ENCODE data around the gene MDH2.
"Not testable (repeated sequence)": the region's sequence is repeated elsewhere in the genome, so short reads cannot be mapped to it uniquely, and the experiment has no call there.

Gene MDH2

GRCh38 chr7:76049295-76049694, 1.4 kb downstream of the MDH2 start:
- no peak for DNase-seq

- DNase-seq: no peak
Observed at GRCh38 chr7:76050545-76050944, 2.6 kb downstream of the MDH2 start.

- no peak for DNase-seq
Observed at GRCh38 chr7:76051840-76052239, 3.9 kb downstream of the MDH2 start.

GRCh38 chr7:76052681-76053080, 4.8 kb downstream of the MDH2 start:
- DNase-seq: not testable (repeated sequence)

GRCh38 chr7:76053461-76053860, 5.6 kb downstream of the MDH2 start:
- DNase-seq: no peak

DNA sequence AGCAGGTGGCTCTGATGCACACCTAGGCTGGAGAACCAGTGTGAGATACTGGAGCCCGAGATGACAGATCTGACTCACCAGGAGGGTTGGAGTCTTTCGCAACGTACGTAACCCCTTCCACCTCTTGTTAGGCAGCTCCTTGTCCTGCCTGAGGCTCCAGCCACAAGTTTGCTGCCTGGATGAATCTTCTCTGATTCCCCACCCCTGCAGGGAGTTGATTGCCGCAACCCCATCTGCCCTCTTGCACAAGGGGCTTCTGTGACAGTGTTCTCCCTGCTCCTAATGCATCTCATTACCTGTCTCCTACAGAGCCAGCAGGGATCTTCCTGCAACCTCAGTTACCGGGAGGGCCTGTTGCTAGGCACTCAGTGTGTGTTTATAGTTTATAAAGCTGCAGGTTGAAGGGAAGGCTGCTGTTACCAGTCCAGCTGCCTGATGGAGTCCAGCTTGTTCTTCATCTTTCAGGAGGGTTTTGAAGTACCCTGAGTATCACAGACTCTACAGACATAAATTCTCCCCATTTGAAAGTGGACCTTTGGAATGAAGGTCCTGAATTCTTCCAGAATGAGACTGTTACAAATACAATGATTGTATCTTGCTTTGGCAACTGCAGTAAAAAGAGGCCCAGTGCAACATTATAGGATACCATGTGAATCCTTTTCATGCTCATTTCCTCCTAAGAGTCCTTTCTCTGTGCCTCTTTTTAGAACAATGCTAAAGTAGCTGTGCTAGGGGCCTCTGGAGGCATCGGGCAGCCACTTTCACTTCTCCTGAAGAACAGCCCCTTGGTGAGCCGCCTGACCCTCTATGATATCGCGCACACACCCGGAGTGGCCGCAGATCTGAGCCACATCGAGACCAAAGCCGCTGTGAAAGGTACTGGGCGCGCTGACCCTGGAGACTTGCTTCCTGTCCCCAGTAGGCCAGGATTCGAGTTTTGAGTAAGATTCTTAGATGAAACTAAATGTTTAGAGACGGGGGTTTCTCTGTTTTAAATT, 6.5 kb downstream of the MDH2 start:
- DNase-seq: no peak

DNA sequence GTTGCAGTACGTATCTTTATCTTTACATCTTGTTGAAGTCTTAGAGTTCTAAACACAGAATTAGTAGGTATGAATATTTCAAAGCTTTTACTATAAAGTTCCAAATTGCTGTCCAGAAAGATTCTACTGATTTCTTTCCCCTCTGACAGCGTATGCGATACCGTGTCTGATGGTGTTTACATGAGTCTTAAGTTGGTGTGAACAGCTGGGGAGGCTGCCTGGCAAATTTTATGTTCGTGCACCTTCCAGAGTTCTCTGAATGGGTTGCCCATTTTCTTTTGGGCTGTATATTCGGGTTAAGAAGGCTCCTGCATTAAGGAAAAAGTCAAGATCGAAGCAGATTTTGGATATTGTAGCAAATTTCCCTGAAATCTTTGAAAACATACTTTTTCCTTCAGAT, 8.3 kb downstream of the MDH2 start:
- no peak for DNase-seq

DNA sequence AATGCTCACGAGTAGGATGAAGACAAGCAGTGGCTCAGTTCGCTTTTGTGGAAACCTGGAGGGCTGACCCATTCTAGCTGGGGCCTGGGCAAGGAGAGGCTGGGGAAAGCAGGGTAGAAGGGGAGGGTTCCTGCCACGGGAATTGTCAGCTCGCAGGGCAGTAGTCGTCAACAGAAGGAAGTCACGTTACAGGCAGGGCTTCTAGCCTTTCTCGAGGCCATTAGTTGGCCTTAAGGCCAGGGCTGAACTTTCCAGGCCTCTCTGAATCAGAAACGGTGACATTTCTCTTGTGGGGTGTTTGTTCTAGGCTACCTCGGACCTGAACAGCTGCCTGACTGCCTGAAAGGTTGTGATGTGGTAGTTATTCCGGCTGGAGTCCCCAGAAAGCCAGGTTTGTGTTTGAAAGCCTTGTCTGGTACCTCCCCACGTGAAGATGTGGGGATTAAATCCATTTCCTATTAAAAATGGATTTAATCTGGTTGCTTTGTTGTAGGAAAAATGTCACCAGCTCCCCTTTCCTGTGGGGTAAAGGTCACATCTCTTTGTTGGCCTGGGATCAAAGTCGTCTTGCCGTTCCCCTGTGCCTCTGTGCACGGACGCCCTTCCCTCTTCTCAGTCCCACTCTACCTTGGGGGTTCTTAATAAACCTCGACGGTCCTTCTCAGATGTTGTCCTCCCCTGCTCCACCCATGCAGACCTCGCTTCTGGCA, 9.4 kb downstream of the MDH2 start:
- no peak for DNase-seq

DNA sequence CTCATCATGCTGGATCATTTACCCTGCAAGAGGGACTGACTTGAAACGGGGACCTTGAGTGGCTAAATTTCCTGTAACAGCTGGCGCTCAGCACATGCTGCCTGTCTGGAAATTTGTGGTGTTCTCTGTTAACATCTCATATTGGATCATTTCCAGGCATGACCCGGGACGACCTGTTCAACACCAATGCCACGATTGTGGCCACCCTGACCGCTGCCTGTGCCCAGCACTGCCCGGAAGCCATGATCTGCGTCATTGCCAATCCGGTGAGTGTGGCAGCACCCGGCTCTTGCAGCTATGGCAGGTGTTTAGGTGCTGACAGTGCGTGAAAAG, 9.9 kb downstream of the MDH2 start:
- no peak for DNase-seq

- DNase-seq: not testable (repeated sequence)
Observed at GRCh38 chr7:76058745-76059144, 10.8 kb downstream of the MDH2 start.

GRCh38 chr7:76060842-76061241, 12.9 kb downstream of the MDH2 start:
- no peak for DNase-seq

GRCh38 chr7:76062254-76062653, 14.3 kb downstream of the MDH2 start:
- DNase-seq: no peak

DNA sequence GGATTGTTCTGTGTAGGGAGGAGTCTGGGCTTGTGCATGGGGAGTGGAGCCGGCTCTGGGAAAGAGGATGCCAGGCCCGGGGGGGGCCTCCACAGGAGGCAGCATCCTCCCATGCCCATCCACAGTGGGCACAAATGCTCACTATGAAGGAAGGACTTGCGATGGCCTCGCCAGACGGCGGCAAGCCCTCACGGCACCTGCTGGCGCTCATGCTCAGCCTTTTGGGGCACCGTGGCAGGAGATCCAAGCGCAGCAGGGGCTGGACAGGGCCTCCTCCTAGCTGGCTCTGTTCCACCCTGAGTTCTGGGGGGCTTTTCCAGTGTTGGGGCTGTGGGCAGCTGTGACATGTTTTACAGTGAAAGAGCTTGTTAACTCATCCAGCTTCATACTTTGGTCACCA, 15.2 kb downstream of the MDH2 start:
- DNase-seq: no peak

GRCh38 chr7:76063525-76063924, 15.6 kb downstream of the MDH2 start:
- DNase-seq: no peak

DNA sequence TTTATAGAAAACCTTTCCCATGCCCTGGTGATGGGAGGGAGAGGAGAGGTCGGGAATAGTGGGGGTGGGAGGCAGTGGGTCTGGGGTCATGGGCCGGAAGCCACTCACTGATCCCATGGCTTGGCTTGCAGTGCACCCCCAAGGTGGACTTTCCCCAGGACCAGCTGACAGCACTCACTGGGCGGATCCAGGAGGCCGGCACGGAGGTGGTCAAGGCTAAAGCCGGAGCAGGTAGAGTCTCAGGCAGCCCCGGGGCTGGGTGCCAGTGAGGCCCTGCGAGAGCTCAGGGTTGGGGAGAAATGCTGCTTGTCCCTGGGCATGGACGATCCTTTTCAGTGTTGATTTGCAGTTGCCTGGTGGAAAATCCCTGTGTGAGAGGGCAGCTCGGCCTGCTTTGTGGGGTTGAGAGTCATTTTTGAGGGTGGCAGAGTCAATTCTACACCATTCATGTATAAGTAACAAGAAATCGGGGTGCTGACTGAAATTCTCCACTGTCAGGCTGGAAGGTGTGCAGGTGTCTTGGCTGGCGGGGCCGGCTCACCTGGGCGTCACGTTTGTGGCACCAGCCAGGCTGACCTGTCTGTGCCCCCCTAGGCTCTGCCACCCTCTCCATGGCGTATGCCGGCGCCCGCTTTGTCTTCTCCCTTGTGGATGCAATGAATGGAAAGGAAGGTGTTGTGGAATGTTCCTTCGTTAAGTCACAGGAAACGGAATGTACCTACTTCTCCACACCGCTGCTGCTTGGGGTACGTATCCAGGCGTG, 16.5 kb downstream of the MDH2 start:
- DNase-seq: no peak

DNA sequence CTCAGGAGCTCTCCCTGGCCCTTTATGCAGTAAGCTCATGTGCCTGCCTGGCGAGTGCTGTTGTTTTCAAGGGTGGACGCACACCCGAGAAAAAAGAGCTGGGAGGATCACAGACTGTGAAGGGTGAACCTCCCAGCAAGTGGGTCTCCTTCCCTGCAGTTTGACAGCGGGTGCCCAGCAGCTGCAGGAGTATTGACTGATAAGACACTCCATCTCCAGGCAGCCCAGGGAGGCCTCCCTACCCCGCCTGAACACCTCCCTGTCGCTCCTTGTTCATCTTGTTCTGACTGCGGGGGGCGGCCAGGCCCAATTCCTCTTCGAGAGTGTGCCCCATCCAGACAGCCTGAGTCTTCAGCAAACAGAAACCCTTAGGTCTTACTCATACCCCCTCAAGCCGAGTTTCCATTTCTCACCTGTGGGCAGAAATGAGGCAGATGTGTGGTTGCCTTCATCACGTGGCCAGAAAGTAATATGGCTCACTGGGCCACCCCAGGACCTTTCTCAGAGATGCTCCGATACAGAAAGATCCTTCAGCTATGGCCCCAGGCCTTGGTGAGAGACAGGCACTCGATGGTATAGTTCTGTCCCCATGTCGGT, 17.2 kb downstream of the MDH2 start:
- DNase-seq: no peak

DNA sequence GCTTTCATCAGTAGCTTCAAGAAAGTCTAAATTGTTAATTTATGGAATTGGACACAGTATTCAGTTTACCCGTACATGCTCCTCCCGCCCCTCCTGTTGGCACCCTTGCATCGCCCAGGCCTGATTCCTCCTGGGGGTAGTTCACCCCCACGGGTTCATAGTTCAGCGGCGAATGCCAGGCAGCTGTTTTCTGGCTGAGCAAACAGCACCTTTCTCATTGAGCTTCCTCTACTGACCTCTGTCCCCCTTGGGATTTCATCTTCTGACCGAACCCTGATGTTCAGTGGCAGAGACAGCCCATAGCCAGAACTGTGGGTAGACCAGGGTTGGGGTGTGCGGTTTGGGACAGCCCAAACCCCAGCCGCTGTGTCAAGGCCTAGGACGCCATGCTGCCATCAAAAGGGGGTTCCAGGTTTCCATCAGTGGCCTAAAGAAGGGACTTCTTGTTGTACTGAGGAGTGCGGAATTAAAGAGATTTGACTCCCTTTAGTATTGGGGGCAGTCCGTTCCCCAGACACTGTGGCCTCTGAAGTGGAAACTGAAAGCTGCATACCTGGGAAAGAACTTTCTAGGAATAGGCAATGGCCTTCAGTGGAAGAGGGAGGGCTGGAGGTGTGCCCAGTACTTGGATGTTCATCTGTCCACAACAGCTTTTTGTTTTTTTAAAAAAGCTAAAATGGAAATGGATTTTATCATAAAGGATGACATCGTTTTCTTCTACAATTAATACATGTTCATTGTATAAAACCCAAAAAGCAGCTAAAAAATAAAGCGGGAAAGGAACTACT, 19.0 kb downstream of the MDH2 start:
- DNase-seq: no peak

- DNase-seq: no peak
Observed at GRCh38 chr7:76069238-76069638, 21.3 kb downstream of the MDH2 start.

- DNase-seq: no peak
Observed at GRCh38 chr7:76071316-76072242, 23.7 kb downstream of the MDH2 start.

- DNase-seq: no peak
Observed at GRCh38 chr7:76072243-76073148, 24.6 kb downstream of the MDH2 start.

All from activated effector memory CD4-positive, alpha-beta T cell treated with Interleukin-2 at 50 U/mL for 16 hours (primary cell).